ENCODE measurements around the gene GRIN1. TPM values are rescaled to one million over a fixed set of nuclear protein-coding genes. Genes with fewer than 3 reads are reported as not detected.
A peak's percentile ranks its signal among the peaks of the same experiment; 100 is the strongest.

GRIN1 gene
- total and polyA plus RNA-seq, 10 of the 15 experiments (the other 5 are each of a cell fraction or from before 2014, with no cell fraction given) = 0.05 to 0.10 (median 0.06) TPM; not detected in 6

DNA sequence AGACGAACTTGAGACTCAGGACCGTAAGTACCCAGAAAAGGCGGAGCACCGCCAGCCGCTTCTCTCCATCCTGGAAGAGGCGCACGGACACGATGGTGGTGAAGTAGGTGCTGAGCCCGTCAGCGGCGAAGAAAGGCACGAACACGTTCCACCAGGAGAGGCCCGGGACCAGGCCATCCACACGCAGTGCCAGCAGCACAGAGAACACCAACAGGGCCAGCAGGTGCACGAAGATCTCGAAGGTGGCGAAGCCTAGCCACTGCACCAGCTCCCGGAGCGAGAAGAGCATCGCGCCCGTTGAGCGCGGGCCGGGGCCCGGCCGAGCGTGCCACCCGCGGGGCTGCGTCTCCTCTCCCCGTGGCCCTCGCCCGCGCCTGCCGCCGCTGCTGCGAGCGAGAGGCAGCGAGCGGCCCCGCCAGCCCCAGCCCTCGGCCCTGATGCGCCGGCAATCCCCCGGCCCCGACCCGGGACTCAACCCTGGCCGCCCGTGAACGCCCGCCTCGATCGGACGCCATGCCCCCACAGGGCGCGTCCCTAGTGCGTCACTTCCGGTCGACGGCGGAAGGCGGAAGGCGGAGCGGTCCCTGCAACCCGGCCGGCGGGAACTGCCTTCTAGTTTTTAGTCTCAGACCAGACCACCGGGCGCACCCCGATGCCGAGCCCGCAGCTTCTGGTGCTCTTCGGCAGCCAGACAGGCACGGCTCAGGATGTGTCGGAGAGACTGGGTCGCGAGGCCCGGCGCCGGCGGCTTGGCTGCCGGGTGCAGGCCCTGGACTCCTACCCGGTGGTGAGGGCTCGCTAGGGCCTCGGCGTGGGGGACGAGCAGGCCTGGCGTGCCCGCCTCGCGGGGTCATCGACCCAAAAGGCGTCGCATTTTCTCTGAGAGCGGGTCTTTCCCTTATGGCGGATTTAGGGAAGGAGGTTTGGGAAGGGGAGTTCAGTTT lies 66.4 kb downstream of the GRIN1 start, which contains the start of the genes NDOR1 and TMEM203 (continued):
- peak; percentile 98 for TF ChIP-seq CREB1 (IDR thresholded peaks at IDR 0.05; ENCODE audit: low read depth)
- peak; percentile 87 for TF ChIP-seq IKZF1 (conservative IDR thresholded peaks at IDR 0.05)
- TF ChIP-seq, protein P1, sequence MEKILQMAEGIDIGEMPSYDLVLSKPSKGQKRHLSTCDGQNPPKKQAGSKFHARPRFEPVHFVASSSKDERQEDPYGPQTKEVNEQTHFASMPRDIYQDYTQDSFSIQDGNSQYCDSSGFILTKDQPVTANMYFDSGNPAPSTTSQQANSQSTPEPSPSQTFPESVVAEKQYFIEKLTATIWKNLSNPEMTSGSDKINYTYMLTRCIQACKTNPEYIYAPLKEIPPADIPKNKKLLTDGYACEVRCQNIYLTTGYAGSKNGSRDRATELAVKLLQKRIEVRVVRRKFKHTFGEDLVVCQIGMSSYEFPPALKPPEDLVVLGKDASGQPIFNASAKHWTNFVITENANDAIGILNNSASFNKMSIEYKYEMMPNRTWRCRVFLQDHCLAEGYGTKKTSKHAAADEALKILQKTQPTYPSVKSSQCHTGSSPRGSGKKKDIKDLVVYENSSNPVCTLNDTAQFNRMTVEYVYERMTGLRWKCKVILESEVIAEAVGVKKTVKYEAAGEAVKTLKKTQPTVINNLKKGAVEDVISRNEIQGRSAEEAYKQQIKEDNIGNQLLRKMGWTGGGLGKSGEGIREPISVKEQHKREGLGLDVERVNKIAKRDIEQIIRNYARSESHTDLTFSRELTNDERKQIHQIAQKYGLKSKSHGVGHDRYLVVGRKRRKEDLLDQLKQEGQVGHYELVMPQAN (conservative IDR thresholded peaks at IDR 0.05) = peak; percentile 96
- peak; percentile 78; the same call in 1 of the 3 replicates for TF ChIP-seq POU2F2 (IDR thresholded peaks at IDR 0.05; ENCODE audit: borderline replicate concordance, low read depth, low read length)
- TF ChIP-seq, protein P2, sequence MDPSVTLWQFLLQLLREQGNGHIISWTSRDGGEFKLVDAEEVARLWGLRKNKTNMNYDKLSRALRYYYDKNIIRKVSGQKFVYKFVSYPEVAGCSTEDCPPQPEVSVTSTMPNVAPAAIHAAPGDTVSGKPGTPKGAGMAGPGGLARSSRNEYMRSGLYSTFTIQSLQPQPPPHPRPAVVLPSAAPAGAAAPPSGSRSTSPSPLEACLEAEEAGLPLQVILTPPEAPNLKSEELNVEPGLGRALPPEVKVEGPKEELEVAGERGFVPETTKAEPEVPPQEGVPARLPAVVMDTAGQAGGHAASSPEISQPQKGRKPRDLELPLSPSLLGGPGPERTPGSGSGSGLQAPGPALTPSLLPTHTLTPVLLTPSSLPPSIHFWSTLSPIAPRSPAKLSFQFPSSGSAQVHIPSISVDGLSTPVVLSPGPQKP (IDR thresholded peaks at IDR 0.05; ENCODE audit: low read depth, low read length) = peak; percentile 94
- no peak for TF ChIP-seq NFIC (IDR thresholded peaks at IDR 0.05; ENCODE audit: low read depth, low read length)
- no peak for TF ChIP-seq SUPT20H (IDR thresholded peaks at IDR 0.05; ENCODE audit: borderline replicate concordance, control insufficient read depth, low read depth, low read length)
- 0 out of 2 replicates have a peak, but pooled peaks have one; percentile 47 for TF ChIP-seq TCF12 (IDR thresholded peaks at IDR 0.05; ENCODE audit: low read depth, low read length)
- TF ChIP-seq, protein P3, sequence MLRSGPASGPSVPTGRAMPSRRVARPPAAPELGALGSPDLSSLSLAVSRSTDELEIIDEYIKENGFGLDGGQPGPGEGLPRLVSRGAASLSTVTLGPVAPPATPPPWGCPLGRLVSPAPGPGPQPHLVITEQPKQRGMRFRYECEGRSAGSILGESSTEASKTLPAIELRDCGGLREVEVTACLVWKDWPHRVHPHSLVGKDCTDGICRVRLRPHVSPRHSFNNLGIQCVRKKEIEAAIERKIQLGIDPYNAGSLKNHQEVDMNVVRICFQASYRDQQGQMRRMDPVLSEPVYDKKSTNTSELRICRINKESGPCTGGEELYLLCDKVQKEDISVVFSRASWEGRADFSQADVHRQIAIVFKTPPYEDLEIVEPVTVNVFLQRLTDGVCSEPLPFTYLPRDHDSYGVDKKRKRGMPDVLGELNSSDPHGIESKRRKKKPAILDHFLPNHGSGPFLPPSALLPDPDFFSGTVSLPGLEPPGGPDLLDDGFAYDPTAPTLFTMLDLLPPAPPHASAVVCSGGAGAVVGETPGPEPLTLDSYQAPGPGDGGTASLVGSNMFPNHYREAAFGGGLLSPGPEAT (IDR thresholded peaks at IDR 0.05; ENCODE audit: low read depth) = peak; percentile 94
- peak; percentile 69; the same call in 1 of the 2 replicates for TF ChIP-seq SMARCA5 (IDR thresholded peaks at IDR 0.05)
- no peak for TF ChIP-seq ETV6 (conservative IDR thresholded peaks at IDR 0.05 in 1 of 2, IDR thresholded peaks at IDR 0.05 in 1 of 2; ENCODE audit: borderline replicate concordance in 1 of 2, low read depth in 1 of 2)
- TF ChIP-seq ZNF384 (IDR thresholded peaks at IDR 0.05; ENCODE audit: borderline replicate concordance, low read depth, low read length) = no peak
- peak; percentile 57 to 93 for TF ChIP-seq SRF (IDR thresholded peaks at IDR 0.05; ENCODE audit: low read depth in 2 of 2, low read length in 2 of 2)
- TF ChIP-seq, protein P4, sequence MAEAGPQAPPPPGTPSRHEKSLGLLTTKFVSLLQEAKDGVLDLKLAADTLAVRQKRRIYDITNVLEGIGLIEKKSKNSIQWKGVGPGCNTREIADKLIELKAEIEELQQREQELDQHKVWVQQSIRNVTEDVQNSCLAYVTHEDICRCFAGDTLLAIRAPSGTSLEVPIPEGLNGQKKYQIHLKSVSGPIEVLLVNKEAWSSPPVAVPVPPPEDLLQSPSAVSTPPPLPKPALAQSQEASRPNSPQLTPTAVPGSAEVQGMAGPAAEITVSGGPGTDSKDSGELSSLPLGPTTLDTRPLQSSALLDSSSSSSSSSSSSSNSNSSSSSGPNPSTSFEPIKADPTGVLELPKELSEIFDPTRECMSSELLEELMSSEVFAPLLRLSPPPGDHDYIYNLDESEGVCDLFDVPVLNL (IDR thresholded peaks at IDR 0.05; ENCODE audit: low read depth, low read length) = peak; percentile 88
- no peak for TF ChIP-seq EZH2 (IDR thresholded peaks at IDR 0.05; ENCODE audit: borderline replicate concordance, control insufficient read depth, low read depth, low read length)
- peak; percentile 77 for TF ChIP-seq HDAC6 (IDR thresholded peaks at IDR 0.05; ENCODE audit: unreplicated experiment)
- TF ChIP-seq MXI1 (IDR thresholded peaks at IDR 0.05; ENCODE audit: low read depth, low read length) = peak; percentile 89
- TF ChIP-seq RFX5 (IDR thresholded peaks at IDR 0.05; ENCODE audit: low read depth, low read length) = no peak
- TF ChIP-seq, protein P5, sequence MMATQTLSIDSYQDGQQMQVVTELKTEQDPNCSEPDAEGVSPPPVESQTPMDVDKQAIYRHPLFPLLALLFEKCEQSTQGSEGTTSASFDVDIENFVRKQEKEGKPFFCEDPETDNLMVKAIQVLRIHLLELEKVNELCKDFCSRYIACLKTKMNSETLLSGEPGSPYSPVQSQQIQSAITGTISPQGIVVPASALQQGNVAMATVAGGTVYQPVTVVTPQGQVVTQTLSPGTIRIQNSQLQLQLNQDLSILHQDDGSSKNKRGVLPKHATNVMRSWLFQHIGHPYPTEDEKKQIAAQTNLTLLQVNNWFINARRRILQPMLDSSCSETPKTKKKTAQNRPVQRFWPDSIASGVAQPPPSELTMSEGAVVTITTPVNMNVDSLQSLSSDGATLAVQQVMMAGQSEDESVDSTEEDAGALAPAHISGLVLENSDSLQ (IDR thresholded peaks at IDR 0.05) = no peak
- TF ChIP-seq NRF1 (conservative IDR thresholded peaks at IDR 0.05; ENCODE audit: low read depth, low read length) = no peak
- no peak for TF ChIP-seq TCF7 (IDR thresholded peaks at IDR 0.05; ENCODE audit: borderline replicate concordance)
- TF ChIP-seq FOXK2 (IDR thresholded peaks at IDR 0.05) = no peak
